Fibroblast of skin of left biceps (primary cell): Measurements from ENCODE around the gene MED9.
"Not testable (repeated sequence)": the region's sequence is repeated elsewhere in the genome, so short reads cannot be mapped to it uniquely, and the experiment has no call there.

ENCODE experiments used
- DNase-seq, 2 experiments: peaks; one replicate each; pipeline ENCODE4 v3.0.0-alpha.2; 2013; ENCODE audit warnings: low read depth in 2 of 2

MED9 gene

GRCh38 chr17:17455173-17455572 is 21.6 kb upstream of the MED9 start:
- DNase-seq = no peak

GRCh38 chr17:17456251-17456650 is 20.5 kb upstream of the MED9 start:
- no peak for DNase-seq

- DNase-seq = no peak
Observed at GRCh38 chr17:17457680-17458079, 19.1 kb upstream of the MED9 start.

- no peak for DNase-seq
Observed at GRCh38 chr17:17460038-17460437, 16.8 kb upstream of the MED9 start.

- DNase-seq = no peak
Observed at GRCh38 chr17:17462048-17462824, 14.6 kb upstream of the MED9 start.

- DNase-seq = no peak
Observed at GRCh38 chr17:17463821-17464220, 13.0 kb upstream of the MED9 start.

GRCh38 chr17:17465878-17466277 is 10.9 kb upstream of the MED9 start:
- not testable (repeated sequence) for DNase-seq

- DNase-seq = no peak
Observed at GRCh38 chr17:17466511-17466910, 10.3 kb upstream of the MED9 start.

GRCh38 chr17:17467016-17467415 is 9.8 kb upstream of the MED9 start:
- DNase-seq = no peak

GRCh38 chr17:17467720-17468119 is 9.1 kb upstream of the MED9 start:
- DNase-seq = no peak

GRCh38 chr17:17468217-17469010 is 8.4 kb upstream of the MED9 start:
- DNase-seq = no peak

GRCh38 chr17:17469358-17469757 is 7.4 kb upstream of the MED9 start:
- no peak for DNase-seq

GRCh38 chr17:17469996-17470395 is 6.8 kb upstream of the MED9 start:
- no peak for DNase-seq

GRCh38 chr17:17472333-17472920 is 4.4 kb upstream of the MED9 start:
- DNase-seq = no peak

- no peak for DNase-seq
Observed at GRCh38 chr17:17474341-17474740, 2.5 kb upstream of the MED9 start.

GRCh38 chr17:17479209-17479608 is 2.4 kb downstream of the MED9 start:
- no peak for DNase-seq

GRCh38 chr17:17480593-17481148 is 3.9 kb downstream of the MED9 start:
- no peak for DNase-seq

GRCh38 chr17:17481860-17482259 is 5.1 kb downstream of the MED9 start:
- no peak for DNase-seq

GRCh38 chr17:17484451-17484899 is 7.7 kb downstream of the MED9 start:
- no peak for DNase-seq

GRCh38 chr17:17485420-17485819 is 8.6 kb downstream of the MED9 start:
- no peak for DNase-seq

GRCh38 chr17:17486416-17486815 is 9.6 kb downstream of the MED9 start:
- DNase-seq = not testable (repeated sequence)

- DNase-seq = no peak
Observed at GRCh38 chr17:17487998-17488397, 11.2 kb downstream of the MED9 start.
